Skin epidermis (tissue), 12 donors: ENCODE data around the gene SOHLH2.

Source experiments
- H3K27ac ChIP-seq, 21 experiments: fragments of 200-600 bp; sonication (generic) in 11 of 21; one replicate each; pipeline ENCODE4 v1.5.0; 2020; ENCODE audit warnings: mild to moderate bottlenecking in 3 of 21, inconsistent platforms in 2 of 21, moderate library complexity in 2 of 21
- H3K4me3 ChIP-seq, 7 experiments: fragments of 200-600 bp; sonication (generic) in 2 of 7; one replicate each; pipeline ENCODE4 v1.5.0; 2020; ENCODE audit warnings: inconsistent platforms in 2 of 7, mild to moderate bottlenecking in 2 of 7, moderate library complexity in 1 of 7

The SOHLH2 gene, protein sequence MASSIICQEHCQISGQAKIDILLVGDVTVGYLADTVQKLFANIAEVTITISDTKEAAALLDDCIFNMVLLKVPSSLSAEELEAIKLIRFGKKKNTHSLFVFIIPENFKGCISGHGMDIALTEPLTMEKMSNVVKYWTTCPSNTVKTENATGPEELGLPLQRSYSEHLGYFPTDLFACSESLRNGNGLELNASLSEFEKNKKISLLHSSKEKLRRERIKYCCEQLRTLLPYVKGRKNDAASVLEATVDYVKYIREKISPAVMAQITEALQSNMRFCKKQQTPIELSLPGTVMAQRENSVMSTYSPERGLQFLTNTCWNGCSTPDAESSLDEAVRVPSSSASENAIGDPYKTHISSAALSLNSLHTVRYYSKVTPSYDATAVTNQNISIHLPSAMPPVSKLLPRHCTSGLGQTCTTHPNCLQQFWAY

DNA sequence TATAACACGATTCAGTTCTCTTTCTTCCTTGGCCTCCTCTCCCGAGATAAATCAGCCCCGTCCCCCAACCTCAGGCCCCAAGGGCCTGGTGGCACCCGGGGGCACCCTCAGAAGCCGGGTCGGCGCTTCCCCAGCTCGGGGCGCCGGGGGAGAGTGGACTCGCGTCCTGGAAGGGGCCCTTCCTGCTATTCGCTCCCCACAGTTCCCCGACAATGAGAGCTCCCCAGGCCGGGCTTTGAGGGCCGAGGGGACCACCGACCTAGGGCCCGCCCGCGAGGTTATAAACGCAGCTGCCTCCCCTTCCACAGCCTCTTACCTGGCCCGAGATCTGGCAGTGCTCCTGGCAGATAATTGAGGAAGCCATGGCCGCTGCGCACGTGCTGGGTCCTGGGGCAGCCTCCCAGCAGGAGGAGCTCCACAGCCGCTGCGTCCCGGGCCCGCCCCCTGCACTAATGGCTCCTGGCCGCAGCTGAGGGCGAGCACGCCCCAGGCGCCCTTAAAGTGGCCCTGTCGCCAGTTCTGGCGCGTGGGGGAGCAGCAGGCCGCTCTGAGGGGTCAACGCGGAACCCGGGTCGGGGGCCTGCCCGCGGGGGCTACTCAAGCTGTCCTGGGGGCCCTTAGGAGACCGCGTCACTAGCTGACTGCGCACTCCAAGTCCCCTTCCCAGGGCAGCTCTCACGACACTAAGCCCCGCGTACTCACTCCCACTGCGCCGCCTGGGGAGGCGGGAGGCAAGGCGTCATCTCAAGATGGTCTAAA lies at the start of gene SOHLH2:
Gene SOHLH2, minus strand, starts transcription at position 394 of the 759 bp plus-strand sequence. Its CDS starts 30 bp downstream, at position 364.
- H3K4me3 ChIP-seq: no peak within 1 kb of the TSS
- no peak within 1 kb of the TSS for H3K27ac ChIP-seq

DNA sequence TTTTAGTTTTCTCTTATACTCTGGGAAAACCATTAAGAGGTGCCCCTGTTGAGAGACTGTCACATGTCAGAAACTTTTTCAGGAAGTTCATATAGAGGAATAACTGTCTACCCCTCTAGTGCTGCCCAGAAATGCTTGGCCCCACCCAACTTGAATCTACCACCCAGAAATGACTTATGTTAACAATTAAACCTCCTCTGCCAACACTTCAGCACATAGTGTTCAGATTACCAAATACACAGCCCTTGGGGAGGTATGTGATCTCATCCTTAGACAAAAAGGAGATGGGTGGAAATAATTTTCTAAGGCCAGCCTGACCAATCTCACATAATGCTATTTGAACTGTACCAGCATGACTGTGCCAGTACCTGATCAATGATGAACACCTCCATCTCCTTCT lies 47.6 kb upstream of the SOHLH2 start:
- H3K4me3 ChIP-seq: no peak overlapping the region
- H3K27ac ChIP-seq: no peak overlapping the region

DNA sequence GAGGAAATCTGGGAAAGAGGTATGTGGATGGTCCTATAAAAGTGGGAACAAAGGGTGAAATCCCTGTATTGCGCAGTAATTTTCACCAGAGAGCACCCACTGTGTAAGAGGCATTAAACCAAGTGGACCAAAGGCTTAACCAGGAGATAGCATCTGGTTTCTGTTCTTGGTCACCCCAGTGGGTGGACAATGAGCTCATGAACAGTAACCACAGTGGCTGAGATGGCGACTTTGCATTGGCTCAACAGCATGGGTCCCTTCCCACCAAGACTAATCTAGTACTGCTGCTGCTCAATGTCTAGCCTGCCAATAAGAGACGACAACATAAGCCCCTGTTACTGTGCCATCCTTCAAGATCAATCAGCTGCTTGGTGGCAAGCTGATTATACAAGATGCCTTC lies 46.7 kb upstream of the SOHLH2 start:
- H3K4me3 ChIP-seq: no peak overlapping the region
- no peak overlapping the region for H3K27ac ChIP-seq

DNA sequence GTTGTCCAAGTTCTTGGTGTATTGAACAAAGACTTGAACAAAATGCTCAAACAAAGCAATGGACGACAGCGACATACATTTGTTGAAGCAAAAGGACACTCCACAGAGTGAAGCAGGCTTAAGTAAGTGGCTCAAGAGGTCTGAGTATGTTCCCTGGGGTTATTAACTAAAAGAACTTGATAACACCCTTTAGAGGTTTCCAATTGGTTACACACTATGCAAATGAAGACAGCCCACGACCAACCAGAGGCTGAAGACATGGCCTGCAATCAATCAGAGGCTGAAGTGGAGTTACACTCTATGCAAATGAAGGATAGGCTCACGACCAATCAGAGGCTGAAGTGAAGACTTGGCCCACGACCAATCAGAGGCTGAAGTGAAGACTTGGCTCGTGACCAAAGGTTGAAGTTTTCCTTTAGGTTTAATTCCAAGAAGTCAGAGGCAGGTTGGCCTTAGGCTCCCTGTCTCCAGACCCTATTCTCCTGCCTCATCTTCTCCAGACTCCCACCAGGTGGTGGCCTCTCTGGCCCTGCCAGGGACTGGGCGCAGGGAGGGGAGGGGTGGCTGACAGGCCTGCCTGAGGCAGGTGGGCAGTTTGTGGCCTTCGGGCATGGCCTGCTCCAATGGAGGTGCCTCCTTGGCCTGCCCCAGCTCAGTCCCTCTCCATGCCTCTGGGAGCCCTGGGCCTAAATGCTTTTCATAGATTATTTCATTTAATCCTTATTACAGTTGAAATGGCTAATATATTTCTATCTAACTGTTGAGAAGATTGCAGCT lies 45.2 kb upstream of the SOHLH2 start:
- Histone ChIP-seq H3K27ac (no peak overlapping the region), H3K4me3 (no peak overlapping the region)

DNA sequence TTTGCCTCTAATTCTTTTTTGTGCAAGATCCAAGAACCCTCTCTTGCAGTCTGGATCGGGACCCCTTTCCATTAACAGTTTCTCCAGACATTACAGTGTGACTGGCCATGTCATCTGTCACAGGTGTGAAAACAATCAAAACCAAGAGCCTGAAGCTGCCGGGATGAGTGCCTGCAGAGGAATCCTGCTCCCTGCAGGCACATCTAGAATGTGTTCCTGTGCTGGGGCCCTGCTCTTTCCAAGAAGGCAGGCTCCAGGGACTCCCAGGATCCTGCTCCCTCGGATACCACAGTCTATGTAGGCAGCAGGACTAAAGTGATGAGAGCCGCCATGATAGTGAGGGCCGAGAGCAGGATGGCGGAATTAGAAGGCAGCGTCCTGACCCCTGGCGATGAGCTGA lies 44.5 kb upstream of the SOHLH2 start:
- H3K27ac ChIP-seq: no peak overlapping the region
- no peak overlapping the region for H3K4me3 ChIP-seq

DNA sequence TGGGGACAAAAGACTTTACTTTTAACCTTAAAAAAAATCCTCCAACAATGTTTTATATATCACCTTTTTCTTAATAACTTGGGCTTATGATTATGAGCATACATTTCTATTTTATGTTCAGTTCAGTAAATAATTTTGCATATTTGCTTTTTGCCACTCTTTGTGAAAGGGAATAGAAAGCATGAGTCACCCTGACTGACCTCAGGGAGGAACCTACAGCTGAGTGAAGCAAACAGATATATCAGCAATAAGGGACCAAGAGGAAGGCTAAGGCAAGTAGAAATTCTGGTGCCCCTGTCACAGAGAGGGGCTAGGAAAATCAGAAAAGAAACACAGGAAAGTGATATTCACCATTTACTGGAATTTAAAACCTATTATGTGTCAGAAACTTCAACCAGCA lies 37.2 kb upstream of the SOHLH2 start:
- Histone ChIP-seq H3K4me3 (no peak overlapping the region), H3K27ac (no peak overlapping the region)

DNA sequence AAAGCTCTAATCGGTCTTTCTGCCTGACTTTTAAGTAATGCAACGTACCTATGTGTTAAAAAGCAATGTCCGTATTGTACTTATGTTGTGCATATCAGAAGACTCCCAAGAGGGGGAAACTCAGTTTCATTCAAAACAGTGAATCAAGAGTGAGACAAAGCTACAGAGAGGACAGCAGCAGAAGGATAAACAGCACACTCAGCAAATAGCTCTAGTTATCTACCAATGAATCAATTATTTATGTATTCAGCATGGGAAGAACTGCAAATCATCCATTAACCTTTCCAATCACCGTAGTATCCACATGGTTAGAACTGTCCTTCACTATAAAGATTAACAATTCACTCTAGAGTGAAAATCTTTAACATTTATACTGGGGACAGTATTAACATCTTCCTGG lies 36.7 kb upstream of the SOHLH2 start:
- no peak overlapping the region for H3K27ac ChIP-seq
- no peak overlapping the region for H3K4me3 ChIP-seq

DNA sequence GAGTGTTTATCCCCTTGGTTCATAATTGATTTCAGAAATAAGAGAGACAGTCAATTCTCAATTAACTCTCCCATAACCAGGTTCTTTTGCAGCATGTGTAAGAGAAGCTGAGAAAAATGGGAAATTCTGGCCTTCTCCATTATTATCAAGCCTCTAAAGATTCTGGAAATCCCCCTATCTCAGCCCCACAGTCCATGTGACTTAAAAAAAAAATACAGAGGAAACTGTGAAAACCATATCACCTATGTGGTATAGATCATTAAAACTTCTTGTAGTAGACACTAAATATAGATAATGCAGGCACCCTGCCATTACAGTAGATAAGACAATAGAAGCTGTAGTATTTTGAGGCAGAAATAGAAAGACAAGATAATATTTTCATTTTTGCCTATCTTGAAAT lies 34.3 kb upstream of the SOHLH2 start:
- Histone ChIP-seq H3K4me3 (no peak overlapping the region), H3K27ac (no peak overlapping the region)

DNA sequence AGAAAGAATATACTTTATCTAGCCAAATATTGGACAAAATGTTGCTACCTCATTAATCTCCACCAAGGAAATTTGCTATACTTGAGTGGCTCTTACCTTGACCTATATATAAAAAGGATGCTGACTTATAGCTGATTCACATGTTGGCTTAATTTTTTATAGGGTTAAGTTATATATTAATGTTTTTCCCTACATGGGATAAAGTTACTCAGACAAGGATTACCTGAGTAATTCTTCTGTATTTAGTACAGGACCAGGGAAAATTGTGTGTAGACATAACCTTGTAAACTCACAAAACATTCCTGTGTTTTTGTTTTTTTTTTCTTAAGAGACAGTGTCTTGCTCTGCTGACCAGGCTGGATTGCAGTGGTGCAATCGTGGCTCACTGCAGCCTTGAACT lies 30.6 kb upstream of the SOHLH2 start:
- H3K27ac ChIP-seq: no peak overlapping the region

DNA sequence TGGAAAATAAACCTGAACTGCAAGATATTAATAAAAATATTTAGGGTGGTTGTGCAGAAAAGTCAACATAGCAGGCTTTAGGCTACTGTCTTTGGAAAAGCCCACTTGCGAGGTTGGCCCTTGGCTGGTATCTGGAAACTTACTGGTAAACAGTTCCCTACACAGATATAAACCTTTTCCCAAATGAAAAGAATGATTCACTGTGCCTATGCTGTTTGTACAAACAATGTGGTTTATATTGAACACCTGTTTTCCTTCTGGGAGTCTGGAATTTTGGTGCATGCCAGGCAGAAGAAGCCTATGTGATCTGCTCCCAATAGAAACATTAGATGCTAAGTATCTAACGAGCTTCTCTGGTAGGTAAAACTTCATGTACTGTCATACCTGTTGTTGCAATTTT lies 29.7 kb upstream of the SOHLH2 start:
- Histone ChIP-seq H3K4me3 (no peak overlapping the region), H3K27ac (no peak overlapping the region)

More for the DNA sequence above, 30.6 kb upstream of the SOHLH2 start:
- H3K4me3 ChIP-seq: no peak overlapping the region

DNA sequence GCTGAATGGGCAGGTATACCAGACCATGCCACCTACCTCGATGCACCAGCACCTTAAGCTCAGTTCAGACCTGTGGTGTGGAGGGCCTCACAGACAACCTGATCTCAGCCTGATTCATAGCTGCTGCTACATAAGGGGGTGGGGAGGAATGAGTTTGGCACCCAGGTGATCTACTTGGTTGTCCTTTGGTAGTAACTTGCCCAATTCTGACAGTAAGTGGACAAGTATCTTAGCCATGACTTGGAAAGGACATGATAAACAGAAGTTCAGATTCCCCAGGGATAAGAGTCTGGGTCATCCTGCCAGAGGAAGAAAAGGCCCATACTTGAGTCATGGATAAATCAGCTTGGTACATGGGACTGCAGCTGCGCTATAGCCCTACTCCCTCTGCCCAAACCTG lies 28.4 kb upstream of the SOHLH2 start:
- H3K27ac ChIP-seq: no peak overlapping the region
- H3K4me3 ChIP-seq: no peak overlapping the region

DNA sequence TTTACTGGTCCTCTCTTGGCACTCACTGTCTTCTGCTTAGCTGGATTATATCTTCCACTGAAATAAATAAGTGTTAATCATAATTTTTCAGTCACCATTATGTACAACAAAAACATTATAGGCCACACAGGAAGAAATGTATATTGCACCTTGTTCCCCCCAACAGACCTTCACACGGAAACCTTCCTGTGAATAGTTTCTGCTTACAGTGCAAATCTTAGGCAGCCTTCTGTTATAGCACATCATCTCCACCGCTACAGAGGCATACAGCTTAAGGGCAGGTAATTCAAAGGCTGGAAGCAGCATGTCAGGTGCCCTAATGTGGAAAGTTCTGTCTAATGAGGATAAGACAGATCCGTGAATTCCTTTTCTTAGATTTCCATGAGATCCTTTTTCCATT lies 16.9 kb upstream of the SOHLH2 start:
- H3K4me3 ChIP-seq: no peak overlapping the region

DNA sequence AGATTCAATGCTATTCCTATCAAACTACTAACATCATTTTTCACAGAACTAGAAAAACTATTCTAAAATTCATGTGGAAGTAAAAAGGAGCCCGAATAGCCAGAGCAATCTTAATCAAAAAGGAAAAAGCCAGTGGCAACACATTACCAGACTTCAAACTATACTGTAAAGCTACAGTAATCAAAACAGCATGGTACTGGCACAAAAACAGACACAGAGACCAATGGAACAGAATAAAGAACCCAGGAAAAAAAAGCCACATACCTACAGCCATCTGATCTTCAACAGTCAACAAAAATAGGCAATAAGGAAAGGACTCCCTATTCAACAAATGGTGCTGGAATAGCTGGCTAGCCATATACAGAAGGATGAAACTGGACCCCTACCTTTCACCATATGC lies 10.4 kb upstream of the SOHLH2 start:
- H3K27ac ChIP-seq: no peak overlapping the region
- no peak overlapping the region for H3K4me3 ChIP-seq

More for the DNA sequence above, 16.9 kb upstream of the SOHLH2 start:
- H3K27ac ChIP-seq: no peak overlapping the region

DNA sequence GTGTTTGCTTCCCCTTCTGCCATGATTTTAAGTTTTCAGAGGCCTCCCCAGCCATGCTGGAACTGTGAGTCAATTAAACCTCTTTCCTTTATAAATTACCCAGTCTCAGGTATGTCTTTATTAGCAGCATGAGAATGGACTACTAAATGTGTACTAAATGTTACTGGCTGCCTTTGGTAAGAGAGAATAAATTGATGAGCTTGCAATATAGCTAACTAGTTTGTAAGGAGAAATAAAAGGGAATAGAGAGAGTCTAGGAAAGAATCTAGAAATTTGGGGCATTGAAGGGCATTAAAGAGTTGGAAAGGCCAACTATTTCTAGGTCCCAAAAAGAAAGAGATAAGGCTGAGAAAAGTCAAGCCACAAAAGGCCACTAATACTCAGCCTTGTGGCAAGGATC lies 5.5 kb upstream of the SOHLH2 start:
- Histone ChIP-seq H3K27ac (no peak overlapping the region), H3K4me3 (no peak overlapping the region)

DNA sequence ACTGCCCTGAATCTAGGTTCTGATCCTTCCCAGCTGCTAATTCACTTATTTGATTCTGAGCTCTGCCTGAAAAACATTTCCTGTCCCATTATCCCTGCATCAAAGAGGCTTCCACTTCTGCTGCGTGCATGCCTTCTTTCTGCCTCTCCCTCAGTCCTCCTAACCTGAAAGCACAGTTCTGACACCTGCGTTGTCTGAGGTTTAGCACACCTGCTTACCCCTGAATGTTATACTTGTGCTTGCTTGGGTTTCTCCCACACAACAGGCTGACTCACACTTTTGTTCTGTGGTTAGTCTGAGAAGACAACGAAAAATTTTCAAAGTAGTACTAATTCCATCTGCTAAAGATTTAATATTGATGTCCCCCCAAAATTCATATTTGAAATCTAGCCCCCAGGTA lies 3.1 kb upstream of the SOHLH2 start:
- H3K4me3 ChIP-seq: no peak overlapping the region
- H3K27ac ChIP-seq: no peak overlapping the region

DNA sequence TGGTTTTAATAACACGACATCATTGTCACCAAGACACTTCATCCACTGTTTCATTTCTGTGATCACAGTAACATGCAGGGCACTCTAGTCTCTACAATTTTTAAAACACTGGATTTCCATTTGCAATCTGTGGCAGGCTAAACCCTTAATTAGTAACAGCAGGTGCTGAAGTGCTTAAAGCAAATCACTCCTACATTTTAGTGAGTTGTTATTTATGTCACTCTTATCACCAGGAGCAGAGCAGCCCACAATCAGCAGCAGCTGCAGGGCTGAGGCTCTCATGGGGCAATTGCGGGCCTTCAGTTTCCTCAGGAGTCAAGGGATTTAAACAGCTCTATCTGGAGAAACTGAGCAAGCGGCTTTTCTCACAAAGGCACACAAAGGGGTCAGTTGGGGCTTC lies 1.6 kb downstream of the SOHLH2 start:
- Histone ChIP-seq H3K4me3 (no peak overlapping the region), H3K27ac (no peak overlapping the region)

DNA sequence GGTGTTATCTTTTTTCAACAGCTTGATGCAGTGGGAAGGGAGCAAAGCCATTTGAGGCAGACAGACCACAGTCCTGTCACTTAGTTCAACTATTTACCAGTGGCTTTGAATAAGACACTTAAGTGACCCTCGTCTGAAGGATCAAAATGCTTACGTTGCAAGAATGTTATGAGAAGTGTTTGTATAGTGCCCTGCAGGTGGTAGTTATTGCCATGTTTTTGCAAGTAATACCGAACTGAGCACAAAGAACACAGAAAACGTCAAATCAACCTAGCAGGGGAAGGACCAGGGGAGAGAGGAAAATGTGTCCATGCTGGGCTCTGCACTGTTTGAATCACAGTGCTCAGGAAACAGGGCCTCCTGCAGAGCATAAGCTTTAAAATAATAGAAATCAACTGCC lies 2.8 kb downstream of the SOHLH2 start:
- no peak overlapping the region for H3K4me3 ChIP-seq
- no peak overlapping the region for H3K27ac ChIP-seq

DNA sequence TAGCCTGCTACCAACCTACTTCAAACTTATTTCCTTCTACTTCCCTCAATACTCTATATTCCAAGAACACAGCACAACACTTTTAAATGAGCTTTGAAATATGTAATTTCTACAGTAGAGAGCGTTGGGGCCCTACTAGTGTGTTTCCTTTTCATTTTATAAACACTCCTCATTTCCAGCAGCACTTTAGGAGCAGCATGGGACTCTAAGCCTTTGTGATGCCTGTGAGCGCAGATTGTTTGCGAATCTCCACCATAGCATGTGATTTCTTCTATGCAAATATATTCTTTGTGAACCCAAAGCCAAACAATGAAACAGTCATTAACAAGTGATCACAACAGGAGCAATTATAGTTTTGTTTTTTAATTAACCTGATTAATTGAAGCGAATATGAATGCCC lies 3.6 kb downstream of the SOHLH2 start:
- Histone ChIP-seq H3K4me3 (no peak overlapping the region), H3K27ac (no peak overlapping the region)

DNA sequence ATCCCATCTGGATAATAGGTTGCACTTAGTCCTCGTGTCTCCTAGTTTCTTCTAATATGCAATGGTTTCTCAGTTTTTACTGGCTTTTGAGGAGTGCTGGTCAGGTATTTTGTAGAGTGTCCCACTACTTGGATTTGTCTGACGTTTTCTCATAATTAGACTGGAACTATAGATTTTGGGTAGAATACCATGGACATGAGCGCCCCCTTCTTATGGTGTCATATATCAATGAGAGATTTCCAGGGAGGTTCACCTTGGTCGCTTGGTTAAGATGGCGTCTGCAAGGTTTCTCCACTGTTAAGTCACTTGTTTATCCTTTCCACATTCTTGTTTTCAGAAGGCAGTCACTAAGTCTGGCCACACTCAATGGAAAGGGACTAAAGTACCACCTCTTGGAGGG lies 6.7 kb downstream of the SOHLH2 start:
- Histone ChIP-seq H3K27ac (no peak overlapping the region), H3K4me3 (no peak overlapping the region)

DNA sequence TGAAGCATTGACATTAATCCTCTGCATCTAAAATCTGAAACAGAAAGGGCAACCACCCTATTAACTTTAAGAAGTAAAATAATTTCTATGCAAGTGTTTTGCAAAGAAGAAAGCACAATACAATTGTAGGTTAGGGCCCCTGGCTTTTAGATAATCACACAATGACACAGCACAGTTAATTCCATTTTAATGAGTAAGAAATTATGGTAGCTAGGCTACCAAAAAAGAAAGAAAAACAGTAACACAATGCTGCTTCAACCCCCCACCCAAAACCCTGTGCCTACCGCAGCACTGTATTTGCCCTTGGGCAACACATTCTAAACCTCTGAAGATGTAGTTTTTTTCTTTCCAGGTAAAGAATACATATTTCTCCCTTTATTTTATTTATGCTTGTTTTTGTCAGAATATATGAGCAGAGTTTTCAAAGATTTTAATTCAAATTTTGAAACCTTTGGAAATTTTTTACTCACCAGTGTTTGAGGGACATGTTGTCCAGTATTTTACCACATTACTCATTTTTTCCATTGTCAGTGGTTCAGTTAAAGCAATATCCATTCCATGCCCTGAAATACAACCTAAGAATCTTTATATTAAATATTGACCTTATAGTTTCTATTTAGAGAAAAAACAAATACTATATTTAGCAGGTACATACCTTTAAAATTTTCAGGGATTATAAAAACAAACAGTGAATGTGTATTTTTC lies 21.1 kb downstream of the SOHLH2 start:
- Histone ChIP-seq H3K4me3 (no peak overlapping the region), H3K27ac (peak overlapping the region in 1 of 21 experiments; percentile 34)
